Activated T-helper 2 cell treated with anti-CD3 and anti-CD28 coated beads, Interferon-gamma antibody, Interleukin-2, Interleukin-4, amounts not matched to agents 10 μg/mL and 5 μg/mL and 100 μg/mL, durations not matched to agents 14 hours and 24 hours and 36 hours (primary cell): Measurements from ENCODE around the gene ATP5PB. TPM values are rescaled to one million over a fixed set of nuclear protein-coding genes. Genes with fewer than 3 reads are reported as not detected.
A peak's percentile ranks its signal among the peaks of the same experiment; 100 is the strongest.

Source experiments
- DNase-seq: peaks from one replicate; pipeline ENCODE4 v3.0.0; 2021; ENCODE audit warnings: low spot score
- H3K27ac Mint-ChIP-seq: one replicate; pipeline ENCODE4 v1.8.0; 2021; ENCODE audit warnings: mixed read lengths
- H3K27me3 Mint-ChIP-seq: one replicate; pipeline ENCODE4 v1.8.0; 2021; ENCODE audit warnings: low read depth, mixed read lengths
- H3K36me3 Mint-ChIP-seq: one replicate; pipeline ENCODE4 v1.8.0; 2021; ENCODE audit warnings: low read depth, mixed read lengths
- H3K4me1 Mint-ChIP-seq: one replicate; pipeline ENCODE4 v1.8.0; 2021; ENCODE audit warnings: low read depth, mixed read lengths
- H3K4me3 Mint-ChIP-seq: one replicate; pipeline ENCODE4 v1.8.0; 2021; ENCODE audit warnings: low read depth, mild to moderate bottlenecking, moderate library complexity, mixed read lengths
- H3K9me3 Mint-ChIP-seq: one replicate; pipeline ENCODE4 v1.8.0; 2021; ENCODE audit warnings: mixed read lengths
- intact Hi-C: fragments of 100-400 bp; cut with micrococcal nuclease; formaldehyde crosslinking; loops from one replicate; pipeline ENCODE4 v1.15.1; 2023
- total RNA-seq: library from RNA; stranded (reverse); gene quantifications from 2 replicates; pipeline ENCODE4 v1.2.3, GENCODE V29; 2022

Gene ATP5PB
- total RNA-seq, 1 donor from 2014 or later, result 294 TPM

DNA sequence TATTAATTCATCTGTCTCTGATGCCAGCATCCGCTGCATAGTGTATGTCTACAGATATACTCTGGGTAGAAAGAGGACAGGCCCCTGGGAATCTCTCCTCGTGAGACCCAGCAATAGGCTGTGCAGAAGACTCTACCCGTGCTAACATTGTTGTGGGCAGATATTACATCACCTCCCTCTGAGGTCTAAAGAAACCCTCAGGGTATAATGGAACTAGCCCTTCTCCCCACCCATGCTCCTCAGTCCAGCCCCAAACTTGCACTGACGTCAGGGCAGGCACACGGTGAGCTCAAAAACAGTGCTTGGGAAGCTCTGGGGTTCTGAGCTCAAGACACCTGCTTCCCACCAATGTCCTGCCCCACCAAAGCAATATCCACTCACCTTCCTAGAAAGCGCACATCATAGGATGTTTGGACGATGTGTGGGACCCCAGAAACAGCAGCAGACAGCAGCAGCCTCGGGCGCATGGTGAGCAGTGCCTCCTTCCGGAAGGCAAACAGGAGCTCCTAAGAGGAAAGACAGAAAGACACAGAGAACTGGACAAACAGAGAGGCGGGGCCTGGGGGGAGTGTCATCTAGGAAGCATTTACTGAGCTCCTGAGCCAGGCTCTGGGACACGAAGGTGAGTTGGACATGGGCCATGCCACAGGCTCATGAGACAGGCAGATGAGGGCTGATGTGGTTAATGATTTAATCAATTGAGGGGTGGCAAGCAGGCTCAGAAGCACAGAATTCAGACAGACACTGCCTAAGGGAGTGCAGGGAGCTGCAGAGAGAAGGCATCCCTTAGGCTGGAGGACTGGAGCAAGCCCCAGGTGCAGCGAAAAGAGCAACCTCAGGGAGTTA is 26.5 kb upstream of the ATP5PB start:
- no peak overlapping the region for H3K27ac Mint-ChIP-seq
- intact Hi-C loops, result no loop called here
- no peak overlapping the region for H3K4me3 Mint-ChIP-seq
- DNase-seq, result no peak
- no peaks in the 10 kb centered on the region for H3K4me1 Mint-ChIP-seq
- H3K36me3 Mint-ChIP-seq, result no peaks in the 10 kb centered on the region
- no peaks in the 10 kb centered on the region for H3K9me3 Mint-ChIP-seq
- peaks cover 1% of the 10 kb centered on the region for H3K27me3 Mint-ChIP-seq

DNA sequence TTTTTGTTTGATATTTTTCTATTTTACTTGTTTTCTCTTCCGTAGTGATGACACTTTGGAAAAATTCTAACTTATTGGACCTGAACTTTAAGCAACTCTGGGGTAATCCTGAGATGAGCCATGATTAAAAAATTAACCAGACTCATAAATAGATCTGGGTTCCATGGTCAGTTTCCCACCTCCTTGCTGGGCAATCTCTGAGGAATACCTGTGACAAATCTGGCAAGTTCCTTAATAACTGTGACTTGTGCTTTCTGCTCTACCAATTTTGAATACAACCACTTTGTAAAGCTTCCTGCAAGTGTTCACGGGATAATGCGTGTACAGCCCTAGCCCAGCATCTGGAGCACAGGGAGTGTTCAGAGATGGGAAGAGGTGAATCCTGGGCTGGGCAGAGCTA is 25.0 kb upstream of the ATP5PB start:
- Mint-ChIP-seq H3K36me3 (no peaks in the 10 kb centered on the region), H3K9me3 (no peaks in the 10 kb centered on the region), H3K4me3 (no peak overlapping the region), H3K4me1 (peaks cover 2% of the 10 kb centered on the region), H3K27ac (no peak overlapping the region), H3K27me3 (peaks cover 1% of the 10 kb centered on the region)
- no peak for DNase-seq
- intact Hi-C loops, result no loop called here

DNA sequence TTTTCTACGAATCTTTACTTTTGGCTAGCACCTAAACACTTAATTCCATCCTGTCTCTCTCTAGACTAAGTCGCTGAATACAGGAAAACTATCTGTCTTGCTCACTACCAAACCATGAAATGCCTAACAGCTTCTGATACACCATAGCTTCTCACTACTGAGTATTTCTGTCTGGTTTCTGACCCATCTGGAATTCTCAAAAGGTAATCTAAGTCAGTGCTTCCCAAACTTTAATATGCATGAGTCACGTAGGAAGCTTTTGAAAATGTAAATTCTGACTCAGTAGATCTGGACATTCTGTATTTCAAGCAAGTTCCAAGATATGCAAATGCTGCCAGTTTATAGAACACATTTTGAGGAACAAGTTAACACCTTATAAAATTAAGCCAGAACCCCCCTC is 12.5 kb upstream of the ATP5PB start:
- Mint-ChIP-seq H3K36me3 (peaks cover 33% of the 10 kb centered on the region), H3K4me3 (no peak overlapping the region), H3K27me3 (no peaks in the 10 kb centered on the region), H3K4me1 (peaks cover 3% of the 10 kb centered on the region), H3K27ac (no peak overlapping the region), H3K9me3 (no peaks in the 10 kb centered on the region)
- intact Hi-C loops, result no loop called here
- DNase-seq, result no peak

DNA sequence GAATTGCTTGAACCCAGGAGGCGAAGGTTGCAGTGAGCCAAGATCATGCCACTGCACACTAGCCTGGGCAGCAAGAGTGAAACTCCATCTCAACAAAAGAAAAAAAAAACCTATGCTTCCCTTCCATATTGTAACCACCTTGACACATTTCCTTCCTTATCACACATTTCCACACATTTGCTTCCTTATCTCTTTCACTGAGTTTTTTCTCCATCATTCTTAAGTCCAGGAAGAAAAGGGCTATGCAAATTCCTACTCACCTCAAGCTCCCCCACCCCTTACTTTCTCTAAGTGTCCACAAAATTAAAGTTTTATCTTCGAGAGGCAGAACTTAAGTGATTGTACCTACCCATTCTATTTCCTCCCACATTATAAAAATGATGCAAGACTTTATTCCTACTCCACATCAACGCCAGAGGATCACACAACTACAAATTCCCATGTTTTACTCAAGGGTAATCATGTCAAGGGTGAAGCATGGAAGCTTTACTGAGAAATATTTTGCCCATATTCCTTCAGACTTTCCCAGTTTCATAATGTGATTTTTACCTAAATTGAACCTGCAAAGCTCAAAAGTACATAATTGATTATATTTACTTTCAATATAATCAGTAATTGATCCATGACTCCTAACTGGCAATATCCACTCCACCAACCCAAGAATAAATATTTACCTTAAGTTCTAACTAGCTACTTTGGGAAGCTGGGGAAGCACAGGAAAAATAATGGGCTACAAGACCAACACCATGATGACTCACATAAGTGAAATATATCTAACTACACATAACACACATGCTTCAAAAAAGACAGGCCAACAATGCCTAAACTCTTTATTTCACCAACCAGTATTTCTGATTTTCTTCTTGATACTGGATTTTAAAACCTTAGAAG is 9.6 kb upstream of the ATP5PB start:
- Mint-ChIP-seq H3K27me3 (no peaks in the 10 kb centered on the region), H3K4me3 (no peak overlapping the region), H3K9me3 (no peaks in the 10 kb centered on the region), H3K4me1 (peaks cover 15% of the 10 kb centered on the region), H3K27ac (no peak overlapping the region), H3K36me3 (peaks cover 63% of the 10 kb centered on the region)
- intact Hi-C loops, result no loop called here
- no peak for DNase-seq

DNA sequence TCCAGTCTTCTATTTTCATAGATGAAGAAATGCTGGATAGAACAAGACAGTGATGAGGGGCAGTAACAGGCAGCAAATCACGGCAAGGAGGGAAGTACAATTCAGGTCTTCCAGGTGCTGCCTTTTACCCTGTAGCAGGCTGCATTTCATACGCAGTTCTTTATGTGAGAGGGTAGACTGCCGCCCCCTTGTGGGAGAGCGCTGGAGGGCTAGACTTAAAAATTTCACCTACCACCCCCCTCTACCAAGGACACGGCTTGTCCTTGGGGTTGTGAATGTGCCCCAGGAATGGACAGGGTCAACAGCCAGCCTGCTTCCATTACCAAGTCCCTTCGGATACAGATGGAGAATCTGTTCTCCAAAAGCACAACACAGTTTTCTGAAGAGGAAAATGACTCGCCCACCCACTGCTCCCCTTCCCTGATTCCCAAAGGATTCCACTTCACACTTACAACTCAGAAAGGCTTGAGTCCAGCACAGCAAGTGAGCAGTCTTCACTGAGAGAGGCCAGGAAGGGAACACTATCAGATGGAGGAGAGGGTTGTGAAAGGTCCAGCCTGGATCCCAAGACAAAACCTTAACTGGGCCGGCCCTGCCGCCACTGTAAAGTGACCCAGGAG is 7.6 kb upstream of the ATP5PB start:
- Mint-ChIP-seq H3K4me1 (peaks cover 26% of the 10 kb centered on the region), H3K9me3 (no peaks in the 10 kb centered on the region), H3K27ac (no peak overlapping the region), H3K27me3 (no peaks in the 10 kb centered on the region), H3K36me3 (peaks cover 79% of the 10 kb centered on the region), H3K4me3 (no peak overlapping the region)
- intact Hi-C loops, result no loop called here
- peak; percentile 38 for DNase-seq

DNA sequence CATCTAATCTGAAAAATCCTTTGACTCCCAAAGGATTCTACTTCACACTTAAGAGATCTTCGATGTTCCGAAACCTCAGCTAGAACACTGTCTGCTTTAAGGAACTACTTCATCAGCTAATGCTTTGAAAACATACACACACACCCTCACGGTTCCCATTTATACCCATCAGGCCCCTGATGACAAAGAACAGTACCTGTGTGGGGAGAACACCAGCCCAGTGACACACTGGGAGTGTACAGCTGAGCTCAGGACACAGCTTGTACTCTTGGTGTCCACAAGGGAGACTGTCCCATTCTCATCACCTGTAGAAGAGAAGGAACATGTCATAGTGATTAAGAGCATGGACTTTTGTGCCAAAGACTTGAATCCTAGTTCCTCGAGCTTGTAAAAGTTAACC is 6.8 kb upstream of the ATP5PB start:
- no peaks in the 10 kb centered on the region for H3K9me3 Mint-ChIP-seq
- peaks cover 85% of the 10 kb centered on the region for H3K36me3 Mint-ChIP-seq
- peaks cover 34% of the 10 kb centered on the region for H3K4me1 Mint-ChIP-seq
- no peaks in the 10 kb centered on the region for H3K27me3 Mint-ChIP-seq
- no peak overlapping the region for H3K27ac Mint-ChIP-seq
- no peak for DNase-seq
- intact Hi-C loops, result no loop called here
- H3K4me3 Mint-ChIP-seq, result no peak overlapping the region

DNA sequence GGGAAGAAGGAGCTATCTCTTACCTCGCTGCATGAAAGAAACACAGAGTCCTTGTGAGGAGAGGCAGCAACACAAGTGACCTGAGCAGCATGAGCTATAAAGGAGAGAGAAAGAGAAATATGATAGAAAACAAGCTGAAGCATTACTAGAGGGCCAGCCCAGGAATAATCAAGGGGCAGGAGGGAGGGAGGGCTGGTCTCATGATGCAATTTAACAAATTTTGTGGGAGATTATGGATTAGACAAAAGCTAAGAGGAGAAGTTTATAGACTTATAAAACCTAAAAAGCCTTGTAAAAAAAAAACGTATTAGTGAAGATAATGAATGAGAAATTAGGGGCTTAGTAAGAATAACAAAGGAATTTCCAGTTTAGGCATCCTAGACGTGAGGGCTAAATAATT is 5.2 kb upstream of the ATP5PB start:
- intact Hi-C loops, result no loop called here
- no peak overlapping the region for H3K4me3 Mint-ChIP-seq
- H3K9me3 Mint-ChIP-seq, result no peaks in the 10 kb centered on the region
- DNase-seq, result no peak
- H3K27me3 Mint-ChIP-seq, result no peaks in the 10 kb centered on the region
- H3K4me1 Mint-ChIP-seq, result peaks cover 43% of the 10 kb centered on the region
- no peak overlapping the region for H3K27ac Mint-ChIP-seq
- H3K36me3 Mint-ChIP-seq, result peaks cover 89% of the 10 kb centered on the region

DNA sequence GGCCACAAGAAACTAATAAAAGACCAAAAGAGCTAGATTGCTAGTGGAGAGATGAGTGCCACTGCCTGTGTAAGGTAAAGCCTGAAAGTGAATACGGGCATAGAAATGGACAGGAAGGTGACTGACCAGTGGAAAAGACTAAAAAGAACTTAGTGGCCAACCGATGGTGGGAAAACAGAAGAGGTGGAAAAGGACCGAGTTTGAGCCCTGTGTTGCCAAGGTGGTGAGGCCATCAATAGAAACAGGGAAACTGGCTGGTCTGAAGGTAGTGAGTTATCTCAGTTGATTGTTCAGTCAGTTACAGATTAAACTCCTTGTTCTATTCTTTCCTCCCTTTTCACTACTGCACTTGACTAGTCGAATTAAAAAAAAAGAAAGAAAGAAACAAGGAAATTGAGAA is 2.7 kb upstream of the ATP5PB start:
- DNase-seq, result no peak
- Mint-ChIP-seq H3K36me3 (peaks cover 83% of the 10 kb centered on the region), H3K9me3 (no peaks in the 10 kb centered on the region), H3K4me3 (peak overlapping the region; percentile 31), H3K4me1 (peaks cover 49% of the 10 kb centered on the region), H3K27me3 (no peaks in the 10 kb centered on the region), H3K27ac (no peak overlapping the region)
- intact Hi-C loops, result loop anchor here (5.0 kb wide), 2 partner anchors 61 to 99 kb away; no protein-coding TSS in a partner anchor

DNA sequence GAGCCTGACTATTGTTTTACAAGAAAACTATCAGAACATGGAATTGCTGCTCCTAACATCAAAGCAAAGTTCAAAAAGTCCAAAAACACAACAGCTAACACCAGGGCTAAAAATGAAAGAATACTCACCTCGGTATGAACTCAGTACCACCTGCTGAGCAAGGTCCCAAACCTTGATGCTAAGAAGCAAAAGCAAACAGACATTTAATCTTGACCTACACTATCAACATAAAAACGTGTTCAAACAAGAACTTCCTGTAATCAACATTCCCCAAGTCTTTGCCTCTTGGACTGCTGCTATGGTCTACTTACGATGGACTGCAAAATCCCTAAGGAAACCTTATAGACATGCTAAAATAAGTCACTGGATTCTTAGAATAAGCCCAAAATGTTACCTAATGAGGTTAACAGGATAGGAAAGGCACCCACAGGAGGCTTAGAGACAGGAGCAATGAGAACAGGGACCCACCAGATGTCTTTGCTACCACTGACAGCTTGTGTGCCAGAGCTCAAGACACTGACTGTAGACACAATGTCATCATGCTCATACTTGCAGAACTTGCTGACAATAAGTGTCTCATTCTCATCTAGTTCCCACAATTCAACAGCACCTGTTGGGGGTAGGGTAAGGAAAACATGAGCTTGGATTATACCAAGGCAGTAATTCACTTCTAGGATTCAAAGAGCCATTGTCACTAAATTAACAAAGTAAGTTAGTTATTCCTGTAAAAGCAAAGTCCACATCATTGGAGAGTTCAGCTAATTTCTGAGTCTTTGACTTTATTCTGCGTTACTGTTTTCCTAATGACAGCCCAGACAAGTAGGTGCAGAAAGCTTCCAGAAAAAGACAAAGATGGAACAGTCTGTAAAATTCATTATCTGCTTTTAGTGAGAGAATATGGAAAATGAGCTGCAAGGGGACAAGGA is 2.0 kb upstream of the ATP5PB start:
- H3K36me3 Mint-ChIP-seq, result peaks cover 83% of the 10 kb centered on the region
- H3K4me3 Mint-ChIP-seq, result peak overlapping the region; percentile 100
- no peak overlapping the region for H3K27ac Mint-ChIP-seq
- no peak for DNase-seq
- H3K9me3 Mint-ChIP-seq, result no peaks in the 10 kb centered on the region
- intact Hi-C loops, result loop anchor here (5.0 kb wide), 2 partner anchors 60 to 100 kb away; no protein-coding TSS in a partner anchor
- H3K27me3 Mint-ChIP-seq, result no peaks in the 10 kb centered on the region
- H3K4me1 Mint-ChIP-seq, result peaks cover 53% of the 10 kb centered on the region

DNA sequence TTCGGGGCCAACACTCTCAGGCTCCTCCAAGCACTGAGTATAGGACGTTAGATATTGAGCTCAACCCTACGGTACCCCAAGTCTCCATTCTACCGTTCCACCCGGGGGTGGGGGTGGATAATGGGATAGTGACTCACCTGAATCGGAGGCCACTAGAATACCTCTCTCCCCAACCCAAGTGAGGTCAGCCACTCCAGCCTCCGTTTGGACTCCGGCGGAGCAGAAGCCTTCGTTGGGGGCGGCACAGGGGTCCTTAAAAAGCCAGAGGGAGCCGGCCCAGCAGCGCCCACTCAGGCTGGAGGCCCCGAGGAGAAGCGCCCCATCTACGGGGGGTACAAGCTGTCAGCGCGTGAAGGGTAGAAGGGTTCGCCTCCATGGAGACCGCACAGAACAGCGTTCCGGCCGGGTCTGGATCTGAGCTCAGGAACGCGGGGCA is 764 bp upstream of the ATP5PB start:
- peaks cover 81% of the 10 kb centered on the region for H3K36me3 Mint-ChIP-seq
- DNase-seq, result peak; percentile 14
- no peaks in the 10 kb centered on the region for H3K27me3 Mint-ChIP-seq
- peak overlapping the region; percentile 100 for H3K4me3 Mint-ChIP-seq
- peak overlapping the region; percentile 75 for H3K27ac Mint-ChIP-seq
- intact Hi-C loops, result loop anchor here (2.0 to 5.0 kb wide), 3 partner anchors 59 to 226 kb away; no protein-coding TSS in a partner anchor
- peaks cover 51% of the 10 kb centered on the region for H3K4me1 Mint-ChIP-seq
- no peaks in the 10 kb centered on the region for H3K9me3 Mint-ChIP-seq

DNA sequence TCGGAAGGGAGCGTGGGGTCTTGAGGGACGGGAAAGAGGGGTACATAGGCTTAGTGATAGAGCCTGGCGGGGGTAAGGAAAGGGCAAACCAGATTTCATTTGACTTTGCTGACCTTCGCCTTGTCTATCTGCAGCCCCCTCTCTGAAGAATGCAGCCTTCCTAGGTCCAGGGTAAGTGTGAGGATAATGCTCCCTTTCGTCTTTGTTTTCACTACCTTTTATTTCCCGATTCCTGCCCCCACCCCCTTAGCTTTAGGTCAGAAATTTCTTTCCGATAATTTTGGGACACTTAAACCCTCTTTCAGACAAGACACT is 396 bp downstream of the ATP5PB start:
- intact Hi-C loops, result loop anchor here (1.0 to 5.0 kb wide), 7 partner anchors 26 to 309 kb away; partner anchors contain the start of genes CEPT1, DDX20 and DRAM2
- H3K4me1 Mint-ChIP-seq, result peaks cover 53% of the 10 kb centered on the region
- no peak for DNase-seq
- no peaks in the 10 kb centered on the region for H3K9me3 Mint-ChIP-seq
- peaks cover 79% of the 10 kb centered on the region for H3K36me3 Mint-ChIP-seq
- peak overlapping the region; percentile 100 for H3K4me3 Mint-ChIP-seq
- H3K27me3 Mint-ChIP-seq, result no peaks in the 10 kb centered on the region
- H3K27ac Mint-ChIP-seq, result peak overlapping the region; percentile 96

DNA sequence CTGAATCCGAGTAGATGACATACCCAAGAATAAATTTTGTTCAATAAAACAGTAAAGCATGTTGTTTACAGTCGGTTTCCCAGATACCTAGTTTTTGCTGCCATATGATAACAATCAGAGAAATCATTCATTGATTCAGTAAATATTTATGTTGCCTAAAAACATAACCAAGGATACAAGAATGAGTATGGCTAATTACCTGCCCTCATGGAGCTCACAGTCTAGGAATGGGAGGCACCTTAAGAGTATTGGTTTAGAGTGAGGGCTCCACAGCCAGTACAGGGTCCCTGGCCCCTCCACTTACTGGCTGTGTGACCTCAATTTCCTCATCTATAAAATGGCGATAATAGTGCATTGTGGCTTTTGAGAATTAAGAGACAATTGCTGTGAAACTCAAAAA is 921 bp downstream of the ATP5PB start:
- Mint-ChIP-seq H3K4me3 (peak overlapping the region; percentile 100), H3K36me3 (peaks cover 81% of the 10 kb centered on the region)
- intact Hi-C loops, result loop anchor here (5.0 kb wide), 1 partner anchor 172 kb away; no protein-coding TSS in a partner anchor

More for the DNA sequence above, 921 bp downstream of the ATP5PB start:
- H3K27me3 Mint-ChIP-seq, result no peaks in the 10 kb centered on the region
- no peak for DNase-seq
- no peaks in the 10 kb centered on the region for H3K9me3 Mint-ChIP-seq
- peak overlapping the region; percentile 96 for H3K27ac Mint-ChIP-seq
- H3K4me1 Mint-ChIP-seq, result peaks cover 53% of the 10 kb centered on the region
